Nephron progenitor cell (in vitro differentiated cells): ENCODE measurements around the gene FXYD4.

Experiments
- DNase-seq: peaks from one replicate; pipeline ENCODE4 v3.0.0; 2021
- H3K27ac Mint-ChIP-seq: 2 replicates; pipeline ENCODE4 v1.8.0; 2021; ENCODE audit warnings: mild to moderate bottlenecking, moderate library complexity, mixed read lengths
- H3K27me3 Mint-ChIP-seq: 2 replicates; pipeline ENCODE4 v1.8.0; 2021; ENCODE audit warnings: mild to moderate bottlenecking, low read depth, mixed read lengths; ENCODE audit not compliant: poor library complexity
- H3K36me3 Mint-ChIP-seq: 2 replicates; pipeline ENCODE4 v1.8.0; 2021; ENCODE audit warnings: low read depth, mixed read lengths
- H3K4me1 Mint-ChIP-seq: 2 replicates; pipeline ENCODE4 v1.8.0; 2021; ENCODE audit warnings: mixed read lengths
- H3K4me3 Mint-ChIP-seq: 2 replicates; pipeline ENCODE4 v1.8.0; 2021; ENCODE audit warnings: mild to moderate bottlenecking, moderate library complexity, mixed read lengths
- H3K9me3 Mint-ChIP-seq: 2 replicates; pipeline ENCODE4 v1.8.0; 2021; ENCODE audit warnings: mild to moderate bottlenecking, moderate library complexity, mixed read lengths
- TF ChIP-seq, protein P1 (sequence below): fragments of 200-600 bp; sonication (generic); IDR thresholded peaks from 2 replicates; pipeline ENCODE4 v1.5.0; 2021; ENCODE audit warnings: antibody characterized with exemption

FXYD4 gene

DNA sequence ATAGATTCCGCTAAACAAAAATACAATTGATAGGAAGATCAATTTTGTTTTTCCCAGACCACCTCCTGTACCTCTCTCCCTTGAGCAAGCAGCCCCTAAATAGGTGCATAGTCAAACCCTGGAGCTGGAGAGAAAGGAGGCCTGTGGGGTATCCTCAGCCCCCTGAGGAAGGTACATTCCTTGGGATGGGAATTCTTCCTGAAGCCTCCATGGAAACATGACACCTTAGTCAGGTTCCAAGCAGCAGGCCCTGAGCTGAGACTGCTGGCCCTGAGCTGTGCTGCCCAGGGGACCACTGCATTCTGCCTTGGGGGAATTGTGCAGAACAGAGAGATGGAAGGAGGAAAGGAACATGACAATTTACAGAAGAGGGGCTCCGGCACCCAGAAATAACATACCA lies 30.2 kb downstream of the FXYD4 start:
- TF ChIP-seq, protein P1, sequence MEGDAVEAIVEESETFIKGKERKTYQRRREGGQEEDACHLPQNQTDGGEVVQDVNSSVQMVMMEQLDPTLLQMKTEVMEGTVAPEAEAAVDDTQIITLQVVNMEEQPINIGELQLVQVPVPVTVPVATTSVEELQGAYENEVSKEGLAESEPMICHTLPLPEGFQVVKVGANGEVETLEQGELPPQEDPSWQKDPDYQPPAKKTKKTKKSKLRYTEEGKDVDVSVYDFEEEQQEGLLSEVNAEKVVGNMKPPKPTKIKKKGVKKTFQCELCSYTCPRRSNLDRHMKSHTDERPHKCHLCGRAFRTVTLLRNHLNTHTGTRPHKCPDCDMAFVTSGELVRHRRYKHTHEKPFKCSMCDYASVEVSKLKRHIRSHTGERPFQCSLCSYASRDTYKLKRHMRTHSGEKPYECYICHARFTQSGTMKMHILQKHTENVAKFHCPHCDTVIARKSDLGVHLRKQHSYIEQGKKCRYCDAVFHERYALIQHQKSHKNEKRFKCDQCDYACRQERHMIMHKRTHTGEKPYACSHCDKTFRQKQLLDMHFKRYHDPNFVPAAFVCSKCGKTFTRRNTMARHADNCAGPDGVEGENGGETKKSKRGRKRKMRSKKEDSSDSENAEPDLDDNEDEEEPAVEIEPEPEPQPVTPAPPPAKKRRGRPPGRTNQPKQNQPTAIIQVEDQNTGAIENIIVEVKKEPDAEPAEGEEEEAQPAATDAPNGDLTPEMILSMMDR, result no peak
- Mint-ChIP-seq H3K9me3 (no peaks in the 10 kb centered on the region), H3K36me3 (peaks cover 21% of the 10 kb centered on the region), H3K4me1 (peaks cover 74% of the 10 kb centered on the region), H3K27ac (peak overlapping the region; percentile 95), H3K27me3 (no peaks in the 10 kb centered on the region), H3K4me3 (peak overlapping the region; percentile 51)
- DNase-seq, result peak; percentile 39

DNA sequence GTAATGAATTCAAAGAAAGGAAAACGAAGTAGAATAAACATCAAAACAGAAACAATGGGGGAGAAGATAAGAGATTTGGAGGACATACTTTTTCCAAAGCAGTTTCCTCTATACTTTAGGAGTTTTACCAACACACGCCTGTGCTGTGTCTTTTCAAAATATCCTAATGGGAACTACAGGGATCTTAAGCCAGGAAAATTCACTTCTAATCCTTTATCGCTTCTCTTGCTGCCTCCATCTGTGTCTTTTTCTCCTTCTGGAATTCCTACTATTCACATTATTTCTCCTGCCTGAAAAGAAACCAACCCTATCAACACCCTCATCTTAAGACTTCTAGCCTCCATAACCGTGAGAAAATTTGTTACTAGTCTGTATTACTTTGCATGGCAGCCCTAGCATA lies 30.7 kb downstream of the FXYD4 start:
- TF ChIP-seq, protein P1, result no peak
- no peaks in the 10 kb centered on the region for H3K9me3 Mint-ChIP-seq
- H3K27ac Mint-ChIP-seq, result peak overlapping the region; percentile 89
- peaks cover 72% of the 10 kb centered on the region for H3K4me1 Mint-ChIP-seq
- H3K4me3 Mint-ChIP-seq, result no peak overlapping the region
- peaks cover 21% of the 10 kb centered on the region for H3K36me3 Mint-ChIP-seq
- H3K27me3 Mint-ChIP-seq, result no peaks in the 10 kb centered on the region
- DNase-seq, result no peak

DNA sequence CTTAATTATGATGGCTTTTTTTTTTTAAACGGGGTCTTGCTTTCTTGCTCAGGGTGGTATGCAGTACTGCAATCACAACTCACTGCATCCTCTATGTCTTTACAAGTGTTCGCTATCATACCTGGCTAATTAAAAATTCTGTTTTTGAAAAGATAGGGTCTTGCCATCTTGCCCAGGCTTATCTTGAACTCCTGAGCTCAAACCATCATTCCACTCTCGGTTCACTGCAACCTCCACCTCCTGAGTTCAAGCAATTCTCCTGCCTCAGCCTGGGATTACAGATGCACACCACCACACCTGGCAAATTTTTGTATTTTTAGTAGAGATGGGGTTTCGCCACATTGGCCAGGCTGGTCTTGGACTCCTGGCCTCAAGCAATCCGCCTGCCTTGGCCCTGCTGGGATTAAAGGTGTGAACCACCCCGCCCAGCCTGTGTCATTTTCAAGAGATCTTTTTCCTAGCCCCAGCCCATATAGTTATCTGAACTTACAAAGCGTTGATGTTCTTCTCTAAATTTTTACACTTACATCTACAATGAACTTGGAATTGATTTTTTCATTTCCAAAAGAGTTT lies 31.5 kb downstream of the FXYD4 start:
- no peak overlapping the region for H3K27ac Mint-ChIP-seq
- no peak overlapping the region for H3K4me3 Mint-ChIP-seq
- no peaks in the 10 kb centered on the region for H3K9me3 Mint-ChIP-seq
- peaks cover 64% of the 10 kb centered on the region for H3K4me1 Mint-ChIP-seq
- no peak for DNase-seq
- peaks cover 21% of the 10 kb centered on the region for H3K36me3 Mint-ChIP-seq
- TF ChIP-seq, protein P1, result no peak
- H3K27me3 Mint-ChIP-seq, result no peaks in the 10 kb centered on the region

- DNase-seq, result no peak
- peaks cover 56% of the 10 kb centered on the region for H3K4me1 Mint-ChIP-seq
- H3K27me3 Mint-ChIP-seq, result peaks cover under 1% of the 10 kb centered on the region
- peaks cover 22% of the 10 kb centered on the region for H3K36me3 Mint-ChIP-seq
- no peak overlapping the region for H3K4me3 Mint-ChIP-seq
- H3K27ac Mint-ChIP-seq, result peak overlapping the region; percentile 95
- H3K9me3 Mint-ChIP-seq, result peaks cover under 1% of the 10 kb centered on the region
- TF ChIP-seq, protein P1, result no peak
Observed at GRCh38 chr10:43403911-43404703, 32.7 kb downstream of the FXYD4 start.

- TF ChIP-seq, protein P1, result no peak
- Mint-ChIP-seq H3K4me3 (peak overlapping the region; percentile 55), H3K4me1 (peaks cover 55% of the 10 kb centered on the region), H3K36me3 (peaks cover 21% of the 10 kb centered on the region), H3K9me3 (peaks cover 5% of the 10 kb centered on the region), H3K27ac (peak overlapping the region; percentile 95), H3K27me3 (peaks cover 5% of the 10 kb centered on the region)
- no peak for DNase-seq
Observed at GRCh38 chr10:43404704-43405084, 33.3 kb downstream of the FXYD4 start.

- H3K9me3 Mint-ChIP-seq, result peaks cover 5% of the 10 kb centered on the region
- peaks cover 33% of the 10 kb centered on the region for H3K4me1 Mint-ChIP-seq
- H3K4me3 Mint-ChIP-seq, result peak overlapping the region; percentile 97
- TF ChIP-seq, protein P1, result no peak
- peak overlapping the region; percentile 100 for H3K27ac Mint-ChIP-seq
- peak; percentile 70 for DNase-seq
- peaks cover 5% of the 10 kb centered on the region for H3K27me3 Mint-ChIP-seq
- peaks cover 15% of the 10 kb centered on the region for H3K36me3 Mint-ChIP-seq
Observed at GRCh38 chr10:43407148-43407575, 35.7 kb downstream of the FXYD4 start.
